Measurements from ENCODE around the gene GPR107. TPM values are rescaled to one million over a fixed set of nuclear protein-coding genes. Genes with fewer than 3 reads are reported as not detected.

The GPR107 gene
- total and polyA plus RNA-seq, 2 of the 8 experiments (the other 6 are each of a cell fraction or from before 2014, with no cell fraction given) = 19.3 to 30.7 TPM

GRCh38 chr9:130042885-130043653, 10.6 kb upstream of the GPR107 start, which contains the start of gene FNBP1:
Gene FNBP1 (minus strand): TSS chr9:130043189. CDS start chr9:130042975, 214 bp downstream.
- Histone ChIP-seq H3K27ac (ENCODE audit: low read depth, low read length) (peak within 1 kb of the TSS; percentile 16; the same call in 1 of the 2 replicates), H2BK5ac (ENCODE audit: low read depth, low read length) (peak within 1 kb of the TSS; percentile 50; the same call in 1 of the 2 replicates), H2BK120ac (replicated peaks; ENCODE audit: low read depth, low read length) (peak within 1 kb of the TSS; percentile 58), H4K8ac (ENCODE audit: extremely low read depth, insufficient read depth, low read length) (peak within 1 kb of the TSS; percentile 82), H3K79me1 (ENCODE audit: low read depth, low read length) (no peaks in the 10 kb centered on the region), H3K9me3 (ENCODE audit: insufficient read depth in 2 of 2, low read depth in 1 of 2, low read length in 1 of 2) (no peaks in the 10 kb centered on the region), H4K20me1 (replicated peaks in 1 of 2; ENCODE audit: control insufficient read depth in 1 of 2, insufficient read depth in 2 of 2, low read length in 2 of 2) (no peaks in the 10 kb centered on the region), H2BK20ac (ENCODE audit: low read length) (no peak within 1 kb of the TSS), H3K56ac (replicated peaks; ENCODE audit: insufficient read length, low read depth, low read length) (peak within 1 kb of the TSS; percentile 46), H3K4ac (replicated peaks; ENCODE audit: insufficient read length, low read depth, low read length) (peak within 1 kb of the TSS; percentile 66), H2BK15ac (ENCODE audit: low read length) (no peak within 1 kb of the TSS), H3K27me3 (replicated peaks in 1 of 4; ENCODE audit: control insufficient read depth in 3 of 4, extremely low read depth in 1 of 4, insufficient read depth in 3 of 4, low read length in 3 of 4) (peaks cover 0 to 9% (median 4%) of the 10 kb centered on the region in 4 experiments; a peak in 4 of 7 replicates), H3K18ac (ENCODE audit: extremely low read depth, low read length) (peak within 1 kb of the TSS; percentile 81; the same call in 1 of the 2 replicates), H3K4me3 (ENCODE audit: extremely low read depth in 1 of 4, insufficient read depth in 2 of 4, low read depth in 3 of 4, low read length in 4 of 4) (peak within 1 kb of the TSS; percentile 67 to 91 (median 82)), H3K23ac (ENCODE audit: insufficient read length) (no peak within 1 kb of the TSS), H3K14ac (ENCODE audit: insufficient read length) (no peak within 1 kb of the TSS), H2AK5ac (ENCODE audit: low read depth, low read length) (no peak within 1 kb of the TSS), H3K36me3 (ENCODE audit: control insufficient read depth in 2 of 4, insufficient read depth in 4 of 4, low read length in 3 of 4) (no peaks in the 10 kb centered on the region), H3K79me2 (ENCODE audit: control insufficient read depth in 1 of 2, insufficient read depth in 2 of 2, low read length in 2 of 2) (peaks cover 2 to 33% of the 10 kb centered on the region in 2 experiments; a peak in 2 of 4 replicates), H3K9ac (replicated peaks in 1 of 4; ENCODE audit: extremely low read depth in 1 of 4, low read depth in 3 of 4, low read length in 3 of 4) (peak within 1 kb of the TSS; percentile 35 to 96 (median 55); a peak in 6 of 7 replicates), H4K5ac (ENCODE audit: insufficient read length, low read depth, low read length) (peak within 1 kb of the TSS; percentile 76), H3K4me1 (replicated peaks in 1 of 4; ENCODE audit: control insufficient read depth in 3 of 4, insufficient read depth in 4 of 4, low read length in 3 of 4) (peaks cover 0 to 5% (median 3%) of the 10 kb centered on the region in 4 experiments; a peak in 4 of 7 replicates), H2AFZ (ENCODE audit: low read length) (no peak within 1 kb of the TSS; the same call in 1 of the 2 replicates), H2BK12ac (ENCODE audit: low read depth, low read length) (peak within 1 kb of the TSS; percentile 68; the same call in 1 of the 2 replicates), H4K91ac (replicated peaks; ENCODE audit: insufficient read length, low read length) (peak within 1 kb of the TSS; percentile 91), H3K23me2 (ENCODE audit: low read depth, low read length) (peaks cover 13% of the 10 kb centered on the region), H3K4me2 (ENCODE audit: insufficient read depth in 1 of 2, low read depth in 2 of 2, low read length in 2 of 2) (peak within 1 kb of the TSS; percentile 71 to 88)
- DNase-seq (ENCODE audit: low read depth in 1 of 2, low spot score in 2 of 2) (peak; percentile 38 to 85), FAIRE-seq (no peak)
- CTCF ChIA-PET (ENCODE audit: partially characterized antibody) = no interaction called here
- POLR2A ChIA-PET (ENCODE audit: partially characterized antibody) = interaction anchor here (1.0 to 2.7 kb wide), 6 partner anchors 10 to 148 kb away, joined by 3 to 8 read pairs (median 4); partner anchors contain the start of gene GPR107
- 1% methylated on average over 21 of the region's 92 CpGs; no CpG with 5 or more reads in 1 of the 2 experiments for WGBS, 2 experiments (ENCODE audit: extremely low coverage in 1 of 2, insufficient coverage in 1 of 2, insufficient read length in 1 of 2, insufficient replicate concordance in 2 of 2, low coverage in 1 of 2, low lambda C conversion rate in 2 of 2, missing lambda C conversion rate in 1 of 2)
- TF ChIP-seq BRCA1 (IDR thresholded peaks at IDR 0.05; ENCODE audit: low read depth, low read length) = no peak
